HG03571 (cell line): Measurements from ENCODE around the gene PIP4K2A.

Experiments used
- ATAC-seq: cut with Tn5 transposase; IDR thresholded peaks from one replicate; pipeline ENCODE4 v1.9.1; 2021; ENCODE audit not compliant: unreplicated experiment

PIP4K2A gene

GRCh38 chr10:22669163-22669711 lies 45.1 kb downstream of the PIP4K2A start:
- ATAC-seq = peak; percentile 34

- no peak for ATAC-seq
These were observed 47.3 kb downstream of the PIP4K2A start for GRCh38 chr10:22667093-22667480.

GRCh38 chr10:22666287-22667092 lies 47.9 kb downstream of the PIP4K2A start:
- peak; percentile 83 for ATAC-seq

- no peak for ATAC-seq
These were observed 49.0 kb downstream of the PIP4K2A start for GRCh38 chr10:22665329-22665728.

DNA sequence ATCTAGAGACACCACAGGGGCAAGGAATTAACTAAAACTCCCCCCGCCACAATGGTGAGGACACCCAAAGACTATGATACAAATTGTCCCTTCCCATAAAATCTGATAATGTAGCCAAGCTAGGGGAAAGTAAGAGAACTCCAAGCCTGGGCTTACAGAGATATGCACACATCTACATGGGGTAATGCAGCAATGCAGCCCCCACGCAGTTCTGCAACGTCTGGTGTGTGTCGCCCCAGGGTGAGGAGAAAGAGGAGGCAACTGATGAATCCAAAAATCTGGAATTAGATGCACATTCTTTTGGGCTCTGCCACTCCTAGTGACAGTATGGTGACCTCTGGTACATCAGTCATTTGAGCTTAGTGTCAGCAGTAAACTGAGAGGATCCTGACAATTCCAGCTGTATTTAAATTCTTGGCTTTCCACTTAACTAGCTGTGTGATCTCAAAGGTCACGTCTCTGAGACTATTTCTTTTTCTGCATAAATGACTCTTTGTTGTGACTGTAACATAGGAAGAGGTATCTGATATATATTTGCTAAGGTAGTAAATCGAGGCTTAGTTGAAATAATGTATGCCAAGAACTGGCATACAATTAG lies 51.5 kb downstream of the PIP4K2A start:
- no peak for ATAC-seq

DNA sequence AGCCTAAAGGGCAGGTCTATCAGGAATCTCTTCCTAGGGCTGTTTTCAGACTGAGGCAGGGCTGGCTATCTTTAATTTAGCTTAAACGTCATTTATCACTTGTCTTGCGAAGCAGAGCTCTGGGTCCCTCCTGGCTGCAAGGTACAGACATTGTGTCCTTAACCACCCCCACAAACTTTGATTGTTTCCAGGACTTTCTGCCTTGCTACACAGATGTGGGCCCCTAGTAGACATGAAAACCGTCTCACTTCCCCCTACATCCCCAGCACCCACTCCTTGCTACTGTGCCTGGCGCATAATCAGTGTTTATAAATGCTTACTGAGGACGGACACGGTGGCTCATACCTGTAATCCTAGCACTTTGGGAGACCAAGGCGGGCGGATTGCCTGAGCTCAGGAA lies 54.5 kb downstream of the PIP4K2A start:
- ATAC-seq = no peak

DNA sequence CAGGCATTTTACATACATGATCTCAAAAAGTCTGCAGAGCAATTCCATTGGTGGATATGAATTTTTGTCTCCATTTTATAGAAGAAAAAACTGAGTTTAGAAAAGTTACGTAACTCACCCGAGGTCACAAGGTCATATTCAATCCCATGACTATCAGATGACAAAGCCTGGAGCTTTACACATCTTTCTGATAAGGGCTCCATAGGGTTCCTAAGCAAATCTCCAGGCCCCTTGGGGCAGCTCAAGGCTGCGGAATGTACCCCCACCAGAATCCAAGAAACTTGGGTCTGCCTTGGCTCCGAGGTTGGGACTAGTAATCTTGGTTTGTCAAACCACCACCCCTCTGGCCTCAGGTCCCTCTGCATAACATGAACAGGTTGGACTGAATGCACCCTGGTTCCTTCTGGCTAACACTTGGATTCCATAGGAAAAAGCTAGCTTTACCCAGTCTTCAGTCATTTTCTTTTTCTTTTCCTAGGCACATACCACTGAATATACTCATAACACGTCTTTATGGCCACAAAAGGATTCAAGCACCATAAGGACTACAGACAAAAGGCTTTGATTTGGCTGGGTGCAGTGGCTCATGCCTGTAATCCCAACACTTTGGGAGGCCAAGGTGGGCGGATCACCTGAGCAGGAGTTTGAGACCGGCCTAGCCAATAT lies 55.5 kb downstream of the PIP4K2A start:
- ATAC-seq = no peak

GRCh38 chr10:22657566-22658225 lies 56.7 kb downstream of the PIP4K2A start:
- ATAC-seq = no peak

DNA sequence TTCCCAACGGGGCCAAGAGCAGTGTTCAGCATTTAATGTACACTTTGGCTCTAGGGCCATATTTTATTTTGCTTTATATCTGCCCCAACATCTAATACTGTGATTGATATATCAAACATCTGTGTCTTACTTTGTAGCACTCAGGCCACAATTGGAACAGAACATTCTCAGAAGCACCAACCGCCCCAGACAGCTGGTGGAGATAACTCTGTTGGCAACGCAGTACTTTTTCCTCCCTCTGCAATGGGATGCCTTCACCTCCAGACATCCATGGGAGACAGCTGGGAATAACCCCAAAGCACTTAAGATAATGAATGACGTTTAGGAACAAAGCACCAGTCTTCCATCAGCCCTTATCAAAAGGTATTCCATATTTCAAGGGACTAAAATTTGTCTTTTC lies 57.4 kb downstream of the PIP4K2A start:
- ATAC-seq = no peak

GRCh38 chr10:22656036-22656435 lies 58.3 kb downstream of the PIP4K2A start:
- ATAC-seq = no peak

DNA sequence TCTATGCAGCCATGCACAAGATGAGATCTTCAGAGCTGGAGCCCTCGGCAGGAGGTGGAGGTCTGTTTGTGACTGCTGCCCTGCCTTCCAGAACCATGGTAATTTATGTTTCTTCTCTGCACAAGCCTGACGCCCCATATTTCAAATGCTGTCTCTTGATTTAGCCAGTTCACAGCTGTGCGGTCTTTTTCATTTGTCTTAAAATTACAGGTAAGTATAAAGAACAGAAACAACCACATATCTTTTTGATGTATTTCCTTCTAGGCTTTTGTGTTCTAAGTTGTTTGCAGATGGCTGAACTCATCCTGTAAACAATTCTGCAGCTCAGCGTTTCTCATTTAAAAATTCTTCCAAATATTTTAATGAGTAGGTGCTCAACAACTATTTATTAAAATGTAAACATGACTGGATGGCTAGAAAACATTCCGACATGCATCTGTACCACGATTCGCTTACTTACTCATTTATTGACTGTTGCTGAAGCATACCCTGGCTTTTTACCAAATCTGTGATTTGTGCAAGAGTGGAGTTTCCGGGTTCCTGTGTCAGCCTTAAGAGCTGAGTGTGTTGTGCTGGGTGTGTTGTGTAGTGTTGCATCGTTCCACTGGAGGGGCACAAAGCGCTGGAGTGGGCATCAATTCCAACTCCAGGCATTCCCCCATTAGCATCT lies 58.9 kb downstream of the PIP4K2A start:
- ATAC-seq = no peak

- no peak for ATAC-seq
These were observed 61.3 kb downstream of the PIP4K2A start for GRCh38 chr10:22652988-22653481.

- no peak for ATAC-seq
These were observed 63.0 kb downstream of the PIP4K2A start for GRCh38 chr10:22651276-22651980.

- no peak for ATAC-seq
These were observed 64.4 kb downstream of the PIP4K2A start for GRCh38 chr10:22649994-22650393.

GRCh38 chr10:22649390-22649841 lies 65.0 kb downstream of the PIP4K2A start:
- ATAC-seq = no peak

DNA sequence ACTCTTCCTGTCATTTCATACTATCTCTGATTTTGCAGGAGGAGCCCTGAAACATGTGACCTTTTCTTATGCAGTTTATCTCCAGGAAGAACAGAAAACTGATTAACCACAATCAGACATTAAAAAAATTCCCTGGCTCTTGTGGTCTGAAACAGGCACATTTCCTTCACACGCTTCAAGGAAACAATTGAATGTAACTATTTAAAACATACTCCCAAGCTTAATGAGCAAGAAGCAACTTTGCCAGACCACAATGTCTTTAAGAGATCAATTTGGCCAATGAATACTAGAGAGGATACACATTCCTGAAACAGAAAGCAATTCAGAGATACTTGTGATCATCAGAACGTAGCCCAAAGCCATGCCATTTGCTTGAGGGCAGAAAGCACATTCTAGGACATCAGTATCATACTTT lies 65.8 kb downstream of the PIP4K2A start:
- no peak for ATAC-seq

DNA sequence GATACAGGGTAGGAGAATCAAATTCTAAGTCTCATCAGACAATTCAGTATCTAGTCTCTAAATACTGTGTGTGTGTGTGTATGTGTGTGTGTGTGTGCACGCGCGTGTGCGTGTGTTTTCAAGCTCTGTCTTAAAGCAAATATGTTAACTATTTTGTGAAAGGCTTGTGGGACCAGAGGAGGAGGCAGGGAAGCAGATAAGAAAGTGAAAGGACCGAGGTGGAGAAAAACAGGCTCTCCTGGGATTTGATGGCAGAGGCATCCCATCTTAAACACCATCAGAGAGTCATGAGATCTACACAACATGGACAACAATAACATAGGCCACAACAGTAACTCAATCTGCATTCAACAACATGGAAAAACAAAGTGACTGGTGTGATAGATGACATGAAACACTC lies 67.1 kb downstream of the PIP4K2A start:
- ATAC-seq = no peak

DNA sequence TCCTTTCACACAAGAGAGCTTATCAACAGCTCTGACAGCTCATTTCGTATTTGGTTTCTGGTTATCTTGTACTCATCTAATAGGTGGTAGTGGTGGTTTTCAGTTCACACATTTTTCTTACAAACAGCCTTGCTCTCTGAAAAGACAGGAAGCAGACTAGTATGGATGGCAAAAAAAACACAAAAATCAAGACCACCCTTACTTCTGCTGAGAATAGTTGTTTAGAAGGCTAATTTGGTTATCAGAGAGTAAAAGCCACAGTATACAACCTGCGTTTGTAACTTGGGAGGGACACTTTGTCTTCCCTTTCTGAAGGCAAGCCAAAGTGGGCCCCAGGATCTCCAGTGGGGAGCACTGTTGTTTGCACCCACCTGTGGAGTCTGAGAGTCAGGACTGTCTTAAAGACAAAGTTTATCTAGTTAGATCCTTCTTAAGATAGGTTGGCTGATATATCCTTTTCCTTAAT lies 68.0 kb downstream of the PIP4K2A start:
- ATAC-seq = peak; percentile 44

DNA sequence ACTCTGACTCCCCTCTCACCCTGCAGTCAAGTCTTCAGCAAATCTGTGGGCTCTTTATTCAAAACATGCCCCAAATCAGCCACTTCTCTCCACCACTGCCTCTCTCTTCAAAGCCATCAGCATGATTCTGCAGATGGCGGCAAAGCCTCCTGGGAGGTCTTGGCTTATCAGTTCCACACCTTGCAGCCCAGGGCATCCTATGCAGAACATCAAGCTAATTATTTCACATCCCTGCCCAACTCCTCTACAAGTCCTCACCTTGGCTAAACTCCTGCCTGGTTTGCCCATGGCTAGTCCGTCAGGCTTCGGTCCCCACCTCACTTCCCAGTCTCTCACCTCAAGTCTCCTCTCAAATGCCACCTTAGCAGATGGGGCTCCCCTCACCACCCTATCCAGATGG lies 70.2 kb downstream of the PIP4K2A start:
- ATAC-seq = no peak

DNA sequence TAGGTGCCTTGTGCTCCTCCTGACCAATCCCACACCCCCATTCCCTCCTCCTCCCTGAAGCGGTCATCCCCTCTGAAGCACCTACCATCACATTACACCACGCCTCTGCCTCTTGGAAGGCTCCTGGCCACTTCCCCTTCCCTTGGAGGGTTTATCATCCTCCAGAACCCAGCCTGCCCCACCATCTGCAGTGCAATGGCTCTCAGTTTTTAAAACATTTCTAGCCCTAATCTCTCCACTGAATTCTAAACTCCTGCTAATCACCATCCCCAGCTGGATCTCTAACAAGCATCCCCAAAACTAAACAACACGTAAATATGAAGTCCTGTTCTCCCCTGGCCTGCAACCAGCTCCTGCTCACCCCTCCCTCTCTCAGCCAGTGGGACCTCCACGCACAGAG lies 70.6 kb downstream of the PIP4K2A start:
- no peak for ATAC-seq
